Neural cell (in vitro differentiated cells): ENCODE measurements around the gene PTPRA. TPM values are rescaled to one million over a fixed set of nuclear protein-coding genes. Genes with fewer than 3 reads are reported as not detected.
"Not testable (repeated sequence)": the region's sequence is repeated elsewhere in the genome, so short reads cannot be mapped to it uniquely, and the experiment has no call there.

Experiments
- H2AFZ ChIP-seq: fragments of 200-600, 300-800 bp; sonication (generic), shearing (Covaris generic); 2 replicates; pipeline ENCODE4 v1.6.0; 2014; ENCODE audit warnings: low read depth, mild to moderate bottlenecking, antibody characterized with exemption, low read length, moderate library complexity
- H3F3A ChIP-seq: fragments of 200-600 bp; shearing (Covaris generic); 2 replicates; pipeline ENCODE4 v1.6.1; 2016; ENCODE audit warnings: mild to moderate bottlenecking, moderate library complexity, mixed read lengths, antibody characterized with exemption, low read length; ENCODE audit not compliant: insufficient read depth, poor library complexity, severe bottlenecking
- H3K27ac ChIP-seq: fragments of 200-600, 300-800 bp; sonication (generic), shearing (Covaris generic); 2 replicates; pipeline ENCODE4 v1.5.1; 2014; ENCODE audit warnings: mild to moderate bottlenecking, low read length, moderate library complexity
- H3K27me3 ChIP-seq: fragments of 300-800, 200-600 bp; sonication (generic), shearing (Covaris generic); 2 replicates; pipeline ENCODE4 v1.6.0; 2014; ENCODE audit warnings: mild to moderate bottlenecking, low read depth, low read length, moderate library complexity; ENCODE audit not compliant: insufficient read depth
- H3K36me3 ChIP-seq: fragments of 300-800, 200-600 bp; sonication (generic), shearing (Covaris generic); 2 replicates; pipeline ENCODE4 v1.5.1; 2014; ENCODE audit warnings: mild to moderate bottlenecking, antibody characterized with exemption, low read length, moderate library complexity; ENCODE audit not compliant: insufficient read depth
- H3K4me2 ChIP-seq: fragments of 300-800, 200-600 bp; sonication (generic), shearing (Covaris generic); 2 replicates; pipeline ENCODE4 v1.6.0; 2014; ENCODE audit warnings: mild to moderate bottlenecking, low read length
- H3K4me3 ChIP-seq: fragments of 300-800, 200-600 bp; sonication (generic), shearing (Covaris generic); 2 replicates; pipeline ENCODE4 v1.5.1; 2014; ENCODE audit warnings: mild to moderate bottlenecking, low read length, moderate library complexity
- H3K79me2 ChIP-seq: fragments of 200-600 bp; shearing (Covaris generic); replicated peaks from 2 replicates; pipeline ENCODE4 v1.6.0; 2014; ENCODE audit warnings: mild to moderate bottlenecking, low read length, moderate library complexity; ENCODE audit not compliant: insufficient read depth
- H3K9ac ChIP-seq: fragments of 300-800, 200-600 bp; sonication (generic), shearing (Covaris generic); 2 replicates; pipeline ENCODE4 v1.6.1; 2016; ENCODE audit warnings: mild to moderate bottlenecking, low read length, mixed read lengths
- H3K9me2 ChIP-seq: fragments of 200-600 bp; shearing (Covaris generic); 2 replicates; pipeline ENCODE4 v1.6.1; 2016; ENCODE audit warnings: mild to moderate bottlenecking, low read length, mixed read lengths; ENCODE audit not compliant: insufficient read depth
- H3K9me3 ChIP-seq: fragments of 200-600, 300-800 bp; sonication (generic), shearing (Covaris generic); 2 replicates; pipeline ENCODE4 v1.6.1; 2016; ENCODE audit warnings: mild to moderate bottlenecking, mixed run types, low read length, moderate library complexity, mixed read lengths
- H4K20me1 ChIP-seq: fragments of 200-600 bp; shearing (Covaris generic); 2 replicates; pipeline ENCODE4 v1.6.1; 2016; ENCODE audit warnings: mild to moderate bottlenecking, mixed run types; ENCODE audit not compliant: insufficient read depth
- EP300 ChIP-seq: fragments of 450-650 bp; conservative IDR thresholded peaks from 2 replicates; pipeline ENCODE4 v1.6.1; 2014; ENCODE audit warnings: antibody characterized with exemption, mild to moderate bottlenecking, moderate library complexity; ENCODE audit not compliant: poor library complexity, severe bottlenecking
- EZH2 ChIP-seq: fragments of 200-600, 300-800 bp; shearing (Covaris generic), sonication (generic); IDR thresholded peaks from 2 replicates; pipeline ENCODE4 v1.6.1; 2014; ENCODE audit warnings: antibody characterized with exemption, low read length, borderline replicate concordance, mild to moderate bottlenecking; ENCODE audit not compliant: insufficient read depth, poor library complexity, severe bottlenecking
- MXI1 ChIP-seq: fragments of 450-650 bp; conservative IDR thresholded peaks from 2 replicates; pipeline ENCODE4 v1.6.1; 2014; ENCODE audit warnings: antibody characterized with exemption, mild to moderate bottlenecking; ENCODE audit not compliant: poor library complexity, severe bottlenecking
- RAD21 ChIP-seq: fragments of 450-650 bp; conservative IDR thresholded peaks from 2 replicates; pipeline ENCODE4 v1.6.1; 2014; ENCODE audit warnings: antibody characterized with exemption, mild to moderate bottlenecking, moderate library complexity
- SMC3 ChIP-seq: fragments of 450-650 bp; conservative IDR thresholded peaks from 2 replicates; pipeline ENCODE4 v1.6.1; 2014; ENCODE audit warnings: antibody characterized with exemption, mild to moderate bottlenecking, moderate library complexity; ENCODE audit not compliant: poor library complexity
- TAF1 ChIP-seq: IDR thresholded peaks from 2 replicates; pipeline ENCODE4 v1.6.1; 2012; ENCODE audit warnings: low read depth
- polyA plus RNA-seq: library from polyadenylated mRNA; depleted of rRNA; stranded (reverse); fragments of >200 nt; gene quantifications from 2 replicates; pipeline ENCODE4 v1.2.3, GENCODE V29; 2014
- TF ChIP-seq, protein P1 (sequence below): fragments of 450-650 bp; IDR thresholded peaks from 2 replicates; pipeline ENCODE4 v1.5.1; 2014; ENCODE audit warnings: antibody characterized with exemption, mild to moderate bottlenecking, moderate library complexity; ENCODE audit not compliant: poor library complexity, severe bottlenecking

PTPRA gene
- polyA plus RNA-seq, 1 donor from 2014 or later: 68.2 TPM

DNA sequence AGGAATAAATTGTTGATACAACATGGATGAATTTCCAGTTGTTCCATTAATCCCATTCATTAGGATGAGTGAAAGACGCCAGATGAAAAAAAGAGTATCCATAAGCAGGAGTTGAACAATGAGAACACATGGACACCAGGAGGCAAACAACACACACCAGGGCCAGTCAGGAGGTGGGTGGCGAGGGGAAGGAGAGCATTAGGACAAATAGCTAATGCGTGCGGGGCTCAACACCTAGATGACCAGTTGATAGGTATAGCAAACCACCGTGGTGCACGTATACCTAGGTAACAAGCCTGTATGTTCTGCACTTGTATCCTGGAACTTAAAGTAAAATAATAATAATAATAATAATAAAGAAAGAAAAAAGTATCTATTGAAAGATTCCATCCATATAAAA, 43.9 kb upstream of the PTPRA start (continued):
- TF ChIP-seq RAD21 (no peak), TAF1 (no peak), EP300 (no peak)

DNA sequence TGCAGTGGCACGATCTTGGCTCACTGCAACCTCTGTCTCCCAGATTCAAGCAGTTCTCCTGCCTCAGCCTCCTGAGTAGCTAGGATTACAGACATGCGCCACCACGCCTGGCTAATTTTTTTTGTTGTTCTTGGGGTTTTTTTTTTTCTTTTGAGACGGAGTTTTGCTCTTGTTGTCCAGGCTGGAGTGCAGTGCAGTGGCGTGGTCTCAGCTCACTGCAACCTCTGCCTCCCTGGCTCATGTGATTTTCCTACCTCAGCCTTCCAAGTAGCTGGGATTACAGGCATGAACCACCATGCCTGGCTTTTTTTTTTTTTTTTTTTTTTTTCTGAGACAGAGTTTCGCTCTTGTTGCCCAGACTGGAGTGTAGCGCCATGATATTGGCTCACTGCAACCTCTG, 42.1 kb upstream of the PTPRA start:
- not testable (repeated sequence) for H3K79me2 ChIP-seq, H3K36me3 ChIP-seq, H3F3A ChIP-seq, H3K9ac ChIP-seq, H3K27me3 ChIP-seq, H3K9me3 ChIP-seq, H2AFZ ChIP-seq, H4K20me1 ChIP-seq, H3K9me2 ChIP-seq, H3K4me3 ChIP-seq, H3K4me2 ChIP-seq, H3K27ac ChIP-seq

- Histone ChIP-seq H3K27me3 (peaks cover 3% of the 10 kb centered on the region), H3K4me2 (no peak overlapping the region), H3K9me3 (no peaks in the 10 kb centered on the region), H3K9ac (no peak overlapping the region), H3K79me2 (no peaks in the 10 kb centered on the region), H3K9me2 (no peaks in the 10 kb centered on the region), H2AFZ (no peak overlapping the region), H3F3A (no peaks in the 10 kb centered on the region), H3K27ac (no peak overlapping the region), H3K36me3 (no peaks in the 10 kb centered on the region), H3K4me3 (no peak overlapping the region), H4K20me1 (no peaks in the 10 kb centered on the region)
- no peak for TF ChIP-seq EP300
- no peak for TF ChIP-seq EZH2
- TF ChIP-seq SMC3: no peak
- TF ChIP-seq MXI1: no peak
- TF ChIP-seq, protein P1, sequence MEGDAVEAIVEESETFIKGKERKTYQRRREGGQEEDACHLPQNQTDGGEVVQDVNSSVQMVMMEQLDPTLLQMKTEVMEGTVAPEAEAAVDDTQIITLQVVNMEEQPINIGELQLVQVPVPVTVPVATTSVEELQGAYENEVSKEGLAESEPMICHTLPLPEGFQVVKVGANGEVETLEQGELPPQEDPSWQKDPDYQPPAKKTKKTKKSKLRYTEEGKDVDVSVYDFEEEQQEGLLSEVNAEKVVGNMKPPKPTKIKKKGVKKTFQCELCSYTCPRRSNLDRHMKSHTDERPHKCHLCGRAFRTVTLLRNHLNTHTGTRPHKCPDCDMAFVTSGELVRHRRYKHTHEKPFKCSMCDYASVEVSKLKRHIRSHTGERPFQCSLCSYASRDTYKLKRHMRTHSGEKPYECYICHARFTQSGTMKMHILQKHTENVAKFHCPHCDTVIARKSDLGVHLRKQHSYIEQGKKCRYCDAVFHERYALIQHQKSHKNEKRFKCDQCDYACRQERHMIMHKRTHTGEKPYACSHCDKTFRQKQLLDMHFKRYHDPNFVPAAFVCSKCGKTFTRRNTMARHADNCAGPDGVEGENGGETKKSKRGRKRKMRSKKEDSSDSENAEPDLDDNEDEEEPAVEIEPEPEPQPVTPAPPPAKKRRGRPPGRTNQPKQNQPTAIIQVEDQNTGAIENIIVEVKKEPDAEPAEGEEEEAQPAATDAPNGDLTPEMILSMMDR: no peak
Measured at GRCh38 chr20:2833761-2834160, 39.5 kb upstream of the PTPRA start.

GRCh38 chr20:2834401-2835110, 38.7 kb upstream of the PTPRA start:
- Histone ChIP-seq H4K20me1 (no peaks in the 10 kb centered on the region), H3K9me3 (no peaks in the 10 kb centered on the region), H3K79me2 (no peaks in the 10 kb centered on the region)

More at GRCh38 chr20:2834401-2835110, 38.7 kb upstream of the PTPRA start:
- no peak overlapping the region for H3K27ac ChIP-seq
- no peaks in the 10 kb centered on the region for H3K9me2 ChIP-seq
- H3K9ac ChIP-seq: no peak overlapping the region
- H2AFZ ChIP-seq: no peak overlapping the region
- H3F3A ChIP-seq: no peaks in the 10 kb centered on the region
- TF ChIP-seq EP300: no peak
- H3K36me3 ChIP-seq: no peaks in the 10 kb centered on the region
- no peak overlapping the region for H3K4me2 ChIP-seq
- H3K27me3 ChIP-seq: no peaks in the 10 kb centered on the region
- H3K4me3 ChIP-seq: no peak overlapping the region
